K562 (cell line): ENCODE results near the gene ANKRD65. TPM values are rescaled to one million over a fixed set of nuclear protein-coding genes. Genes with fewer than 3 reads are reported as not detected.

Experiments used
- CREBBP ChIP-seq: IDR thresholded peaks from one replicate; pipeline ENCODE4 v1.6.1; 2012; ENCODE audit warnings: low read depth, mild to moderate bottlenecking, control low read depth, inconsistent platforms, low read length
- DMBX1 ChIP-seq: fragments of 250-450 bp; sonication (Bioruptor Pico); IDR thresholded peaks from 2 replicates; pipeline ENCODE4 v1.8.0; 2022; ENCODE audit warnings: inconsistent platforms, mild to moderate bottlenecking, moderate library complexity, borderline replicate concordance
- ELF1 ChIP-seq: fragments of 200-800 bp; sonication (Bioruptor generic); IDR thresholded peaks from 2 replicates; pipeline ENCODE4 v1.6.1; 2016; ENCODE audit warnings: missing genetic modification characterization, missing compliant biosample characterization
- KHSRP ChIP-seq: fragments of 450-650 bp; IDR thresholded peaks from 2 replicates; pipeline ENCODE4 v1.6.1; 2017
- SIN3B ChIP-seq: fragments of 450-650 bp; IDR thresholded peaks from 2 replicates; pipeline ENCODE4 v1.6.1; 2017; ENCODE audit warnings: low read depth, mild to moderate bottlenecking, moderate library complexity
- SNRNP70 ChIP-seq: fragments of 200-400 bp; formaldehyde crosslinking; optimal IDR thresholded peaks from 2 replicates; pipeline ENCODE3; 2017; ENCODE audit warnings: low read depth, low read length
- SREBF1 ChIP-seq: fragments of 150-350 bp; IDR thresholded peaks from 2 replicates; pipeline ENCODE4 v1.6.1; 2014; ENCODE audit warnings: antibody characterized with exemption, low read depth, low read length, borderline replicate concordance
- TAF1 ChIP-seq: IDR thresholded peaks from 2 replicates; pipeline ENCODE4 v1.6.1; 2011; ENCODE audit warnings: mild to moderate bottlenecking, low read length, moderate library complexity; ENCODE audit not compliant: insufficient read depth, control insufficient read depth, severe bottlenecking; ENCODE audit errors: extremely low read depth
- TEAD4 ChIP-seq, 2 experiments: sonication (generic) in 1 of 2; formaldehyde crosslinking in 1 of 2; IDR thresholded peaks; 2 replicates each; pipeline versions ENCODE4 v1.6.1 to v1.8.0; 2012 to 2022; ENCODE audit warnings: borderline replicate concordance in 1 of 2, inconsistent platforms in 1 of 2, low read length in 1 of 2, mild to moderate bottlenecking in 1 of 2, missing genetic modification reagents in 1 of 2
- XRCC4 ChIP-seq: IDR thresholded peaks from one replicate; pipeline ENCODE4 v1.6.1; 2011; ENCODE audit not compliant: insufficient read depth, insufficient read length; ENCODE audit errors: extremely low read depth
- ZNF184 ChIP-seq: sonication (generic); formaldehyde crosslinking; IDR thresholded peaks from 2 replicates; pipeline ENCODE4 v1.5.0; 2020; ENCODE audit warnings: missing genetic modification reagents
- ZNF3 ChIP-seq: fragments of 250-450 bp; sonication (Bioruptor Pico); IDR thresholded peaks from 2 replicates; pipeline ENCODE4 v1.5.0; 2021; ENCODE audit warnings: mild to moderate bottlenecking, moderate library complexity
- ZNF785 ChIP-seq: fragments of 250-450 bp; sonication (Bioruptor Pico); IDR thresholded peaks from 2 replicates; pipeline ENCODE4 v1.4.0; 2020; ENCODE audit warnings: mild to moderate bottlenecking
- polyA plus RNA-seq, 8 experiments: library from polyadenylated mRNA; depleted of rRNA in 4 of 8; stranded (reverse) in 5 of 8; unstranded in 3 of 8; fragments of >200 nt; fragmentation: Nextera tagmentation in 2 of 8; fragmentation: Illumina TruSeq in 1 of 8; extraction: Ambion mirVana in 2 of 8; extraction: Trizol in 1 of 8; gene quantifications; 2 replicates each; pipeline versions ENCODE4 v1.2.1 to v1.2.3, GENCODE V29; 2011 to 2014; ENCODE audit warnings: inconsistent platforms in 1 of 8, missing spikeins in 1 of 8
- total RNA-seq, 7 experiments: library from RNA; depleted of rRNA in 6 of 7; stranded (reverse); fragments of >200 nt in 6 of 7; fragmentation: Illumina TruSeq in 2 of 7; extraction: Trizol in 2 of 7; gene quantifications; 2 replicates each; pipeline versions ENCODE4 v1.2.1 to v1.2.3, GENCODE V29; 2011 to 2021; ENCODE audit warnings: low replicate concordance in 1 of 7
- TF ChIP-seq, protein P1 (sequence below): fragments of 450-650 bp; formaldehyde crosslinking; IDR thresholded peaks from 2 replicates; pipeline ENCODE4 v1.4.0; 2020; ENCODE audit warnings: mild to moderate bottlenecking, mixed read lengths
- TF ChIP-seq, protein P2 (sequence below): fragments of 450-650 bp; formaldehyde crosslinking; IDR thresholded peaks from 2 replicates; pipeline ENCODE4 v1.4.0; 2020; ENCODE audit warnings: mild to moderate bottlenecking, moderate library complexity
- TF ChIP-seq, protein P3 (sequence below): sonication (generic); formaldehyde crosslinking; IDR thresholded peaks from 2 replicates; pipeline ENCODE4 v1.8.0; 2022; ENCODE audit warnings: missing genetic modification reagents, mild to moderate bottlenecking, moderate library complexity, borderline replicate concordance
- TF ChIP-seq, protein P4 (sequence below): sonication (generic); formaldehyde crosslinking; IDR thresholded peaks from 2 replicates; pipeline ENCODE4 v1.9.0; 2022; ENCODE audit warnings: mild to moderate bottlenecking, missing genetic modification reagents
- TF ChIP-seq, protein P5 (sequence below): sonication (generic); formaldehyde crosslinking; IDR thresholded peaks from 2 replicates; pipeline ENCODE4 v1.8.1; 2023; ENCODE audit warnings: missing genetic modification reagents, mild to moderate bottlenecking, borderline replicate concordance

The ANKRD65 gene
- total and polyA plus RNA-seq, 9 of the 15 experiments (the other 6 are each of a cell fraction or from before 2014, with no cell fraction given), result not detected

DNA sequence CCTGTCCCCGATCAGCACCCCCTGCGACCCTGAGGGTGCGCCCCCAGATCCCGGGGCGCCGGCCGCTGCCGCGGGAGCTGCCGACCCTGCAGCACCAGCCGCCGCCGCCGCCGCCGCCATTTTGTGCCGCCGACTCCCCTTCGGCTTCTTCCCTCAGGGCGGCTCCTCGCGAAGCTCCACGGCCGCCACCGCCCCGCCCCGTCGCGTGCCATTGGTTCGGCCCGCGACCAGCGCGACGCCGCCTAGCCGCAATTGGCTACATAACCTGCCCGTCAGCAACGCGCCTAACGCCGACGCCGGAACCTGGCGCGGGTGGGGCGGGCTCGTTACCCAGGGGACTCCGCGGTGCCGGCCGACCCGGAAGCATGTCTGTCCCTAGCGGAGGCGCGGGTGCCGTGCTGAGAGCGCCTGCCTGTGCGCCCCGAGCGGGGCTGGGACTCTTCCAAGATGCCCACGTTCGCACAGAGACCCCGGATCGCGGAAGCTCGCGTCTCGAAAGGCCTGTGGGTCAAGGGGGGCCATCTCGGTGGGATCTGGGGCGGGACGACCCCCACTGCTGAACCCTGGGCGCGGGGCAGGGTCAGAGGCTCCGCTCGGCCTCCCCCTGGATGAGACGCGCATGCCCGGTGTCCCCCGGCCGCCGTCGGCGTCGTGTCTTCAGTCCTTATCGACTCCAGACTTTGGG, 21.7 kb downstream of the ANKRD65 start, which contains the start of gene CCNL2 (continued):
- TF ChIP-seq, protein P1, sequence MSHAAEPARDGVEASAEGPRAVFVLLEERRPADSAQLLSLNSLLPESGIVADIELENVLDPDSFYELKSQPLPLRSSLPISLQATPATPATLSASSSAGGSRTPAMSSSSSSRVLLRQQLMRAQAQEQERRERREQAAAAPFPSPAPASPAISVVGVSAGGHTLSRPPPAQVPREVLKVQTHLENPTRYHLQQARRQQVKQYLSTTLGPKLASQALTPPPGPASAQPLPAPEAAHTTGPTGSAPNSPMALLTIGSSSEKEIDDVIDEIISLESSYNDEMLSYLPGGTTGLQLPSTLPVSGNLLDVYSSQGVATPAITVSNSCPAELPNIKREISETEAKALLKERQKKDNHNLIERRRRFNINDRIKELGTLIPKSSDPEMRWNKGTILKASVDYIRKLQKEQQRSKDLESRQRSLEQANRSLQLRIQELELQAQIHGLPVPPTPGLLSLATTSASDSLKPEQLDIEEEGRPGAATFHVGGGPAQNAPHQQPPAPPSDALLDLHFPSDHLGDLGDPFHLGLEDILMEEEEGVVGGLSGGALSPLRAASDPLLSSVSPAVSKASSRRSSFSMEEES (CRISPR knock-in tag), result no peak; the same call in 1 of the 2 replicates
- TF ChIP-seq SIN3B, result peak; percentile 78
- no peak for TF ChIP-seq SREBF1
- TF ChIP-seq XRCC4, result no peak
- TF ChIP-seq TEAD4 (IDR thresholded peaks at IDR 0.05; ENCODE audit: low read length), result no peak
- no peak for TF ChIP-seq TEAD4 (CRISPR knock-in tag; IDR thresholded peaks at IDR 0.05; ENCODE audit: borderline replicate concordance)
- no peak for TF ChIP-seq ZNF184
- TF ChIP-seq, protein P2, sequence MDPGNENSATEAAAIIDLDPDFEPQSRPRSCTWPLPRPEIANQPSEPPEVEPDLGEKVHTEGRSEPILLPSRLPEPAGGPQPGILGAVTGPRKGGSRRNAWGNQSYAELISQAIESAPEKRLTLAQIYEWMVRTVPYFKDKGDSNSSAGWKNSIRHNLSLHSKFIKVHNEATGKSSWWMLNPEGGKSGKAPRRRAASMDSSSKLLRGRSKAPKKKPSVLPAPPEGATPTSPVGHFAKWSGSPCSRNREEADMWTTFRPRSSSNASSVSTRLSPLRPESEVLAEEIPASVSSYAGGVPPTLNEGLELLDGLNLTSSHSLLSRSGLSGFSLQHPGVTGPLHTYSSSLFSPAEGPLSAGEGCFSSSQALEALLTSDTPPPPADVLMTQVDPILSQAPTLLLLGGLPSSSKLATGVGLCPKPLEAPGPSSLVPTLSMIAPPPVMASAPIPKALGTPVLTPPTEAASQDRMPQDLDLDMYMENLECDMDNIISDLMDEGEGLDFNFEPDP (CRISPR knock-in tag), result no peak
- peak; percentile 86 for TF ChIP-seq TAF1
- TF ChIP-seq DMBX1 (CRISPR knock-in tag), result peak; percentile 62; the same call in 1 of the 2 replicates
- TF ChIP-seq ELF1 (tag), result peak; percentile 99
- TF ChIP-seq, protein P3, sequence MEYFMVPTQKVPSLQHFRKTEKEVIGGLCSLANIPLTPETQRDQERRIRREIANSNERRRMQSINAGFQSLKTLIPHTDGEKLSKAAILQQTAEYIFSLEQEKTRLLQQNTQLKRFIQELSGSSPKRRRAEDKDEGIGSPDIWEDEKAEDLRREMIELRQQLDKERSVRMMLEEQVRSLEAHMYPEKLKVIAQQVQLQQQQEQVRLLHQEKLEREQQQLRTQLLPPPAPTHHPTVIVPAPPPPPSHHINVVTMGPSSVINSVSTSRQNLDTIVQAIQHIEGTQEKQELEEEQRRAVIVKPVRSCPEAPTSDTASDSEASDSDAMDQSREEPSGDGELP (CRISPR knock-in tag), result peak; percentile 90
- no peak for TF ChIP-seq KHSRP
- TF ChIP-seq ZNF3 (CRISPR knock-in tag), result no peak
- TF ChIP-seq, protein P4, sequence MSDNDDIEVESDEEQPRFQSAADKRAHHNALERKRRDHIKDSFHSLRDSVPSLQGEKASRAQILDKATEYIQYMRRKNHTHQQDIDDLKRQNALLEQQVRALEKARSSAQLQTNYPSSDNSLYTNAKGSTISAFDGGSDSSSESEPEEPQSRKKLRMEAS, result peak; percentile 81
- TF ChIP-seq SNRNP70, result no peak
- TF ChIP-seq CREBBP, result no peak
- TF ChIP-seq, protein P5, sequence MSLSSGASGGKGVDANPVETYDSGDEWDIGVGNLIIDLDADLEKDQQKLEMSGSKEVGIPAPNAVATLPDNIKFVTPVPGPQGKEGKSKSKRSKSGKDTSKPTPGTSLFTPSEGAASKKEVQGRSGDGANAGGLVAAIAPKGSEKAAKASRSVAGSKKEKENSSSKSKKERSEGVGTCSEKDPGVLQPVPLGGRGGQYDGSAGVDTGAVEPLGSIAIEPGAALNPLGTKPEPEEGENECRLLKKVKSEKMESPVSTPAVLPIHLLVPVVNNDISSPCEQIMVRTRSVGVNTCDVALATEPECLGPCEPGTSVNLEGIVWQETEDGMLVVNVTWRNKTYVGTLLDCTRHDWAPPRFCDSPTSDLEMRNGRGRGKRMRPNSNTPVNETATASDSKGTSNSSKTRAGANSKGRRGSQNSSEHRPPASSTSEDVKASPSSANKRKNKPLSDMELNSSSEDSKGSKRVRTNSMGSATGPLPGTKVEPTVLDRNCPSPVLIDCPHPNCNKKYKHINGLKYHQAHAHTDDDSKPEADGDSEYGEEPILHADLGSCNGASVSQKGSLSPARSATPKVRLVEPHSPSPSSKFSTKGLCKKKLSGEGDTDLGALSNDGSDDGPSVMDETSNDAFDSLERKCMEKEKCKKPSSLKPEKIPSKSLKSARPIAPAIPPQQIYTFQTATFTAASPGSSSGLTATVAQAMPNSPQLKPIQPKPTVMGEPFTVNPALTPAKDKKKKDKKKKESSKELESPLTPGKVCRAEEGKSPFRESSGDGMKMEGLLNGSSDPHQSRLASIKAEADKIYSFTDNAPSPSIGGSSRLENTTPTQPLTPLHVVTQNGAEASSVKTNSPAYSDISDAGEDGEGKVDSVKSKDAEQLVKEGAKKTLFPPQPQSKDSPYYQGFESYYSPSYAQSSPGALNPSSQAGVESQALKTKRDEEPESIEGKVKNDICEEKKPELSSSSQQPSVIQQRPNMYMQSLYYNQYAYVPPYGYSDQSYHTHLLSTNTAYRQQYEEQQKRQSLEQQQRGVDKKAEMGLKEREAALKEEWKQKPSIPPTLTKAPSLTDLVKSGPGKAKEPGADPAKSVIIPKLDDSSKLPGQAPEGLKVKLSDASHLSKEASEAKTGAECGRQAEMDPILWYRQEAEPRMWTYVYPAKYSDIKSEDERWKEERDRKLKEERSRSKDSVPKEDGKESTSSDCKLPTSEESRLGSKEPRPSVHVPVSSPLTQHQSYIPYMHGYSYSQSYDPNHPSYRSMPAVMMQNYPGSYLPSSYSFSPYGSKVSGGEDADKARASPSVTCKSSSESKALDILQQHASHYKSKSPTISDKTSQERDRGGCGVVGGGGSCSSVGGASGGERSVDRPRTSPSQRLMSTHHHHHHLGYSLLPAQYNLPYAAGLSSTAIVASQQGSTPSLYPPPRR, result no peak; the same call in 1 of the 2 replicates
- no peak for TF ChIP-seq ZNF785 (CRISPR knock-in tag)
